Measurements from ENCODE around the gene ARSG. TPM values are rescaled to one million over a fixed set of nuclear protein-coding genes. Genes with fewer than 3 reads are reported as not detected.
A peak's percentile ranks its signal among the peaks of the same experiment; 100 is the strongest.

The ARSG gene
- total and polyA plus RNA-seq, 2 of the 13 experiments (the other 11 are each of a cell fraction or from before 2014, with no cell fraction given): 3.7 to 15.2 TPM

GRCh38 chr17:68302066-68302564, 10.8 kb downstream of the ARSG start (continued):
- no peak for TF ChIP-seq KDM5B (CRISPR knock-in tag; IDR thresholded peaks at IDR 0.05; ENCODE audit: borderline replicate concordance)
- 0 out of 2 replicates have a peak, but pooled peaks have one; percentile 8 for TF ChIP-seq HHEX (CRISPR knock-in tag; IDR thresholded peaks at IDR 0.05)
- TF ChIP-seq NFE2 (CRISPR knock-in tag; IDR thresholded peaks at IDR 0.05): no peak
- TF ChIP-seq, protein P1, sequence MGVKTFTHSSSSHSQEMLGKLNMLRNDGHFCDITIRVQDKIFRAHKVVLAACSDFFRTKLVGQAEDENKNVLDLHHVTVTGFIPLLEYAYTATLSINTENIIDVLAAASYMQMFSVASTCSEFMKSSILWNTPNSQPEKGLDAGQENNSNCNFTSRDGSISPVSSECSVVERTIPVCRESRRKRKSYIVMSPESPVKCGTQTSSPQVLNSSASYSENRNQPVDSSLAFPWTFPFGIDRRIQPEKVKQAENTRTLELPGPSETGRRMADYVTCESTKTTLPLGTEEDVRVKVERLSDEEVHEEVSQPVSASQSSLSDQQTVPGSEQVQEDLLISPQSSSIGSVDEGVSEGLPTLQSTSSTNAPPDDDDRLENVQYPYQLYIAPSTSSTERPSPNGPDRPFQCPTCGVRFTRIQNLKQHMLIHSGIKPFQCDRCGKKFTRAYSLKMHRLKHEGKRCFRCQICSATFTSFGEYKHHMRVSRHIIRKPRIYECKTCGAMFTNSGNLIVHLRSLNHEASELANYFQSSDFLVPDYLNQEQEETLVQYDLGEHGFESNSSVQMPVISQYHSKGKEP (CRISPR knock-in tag; IDR thresholded peaks at IDR 0.05): no peak

DNA sequence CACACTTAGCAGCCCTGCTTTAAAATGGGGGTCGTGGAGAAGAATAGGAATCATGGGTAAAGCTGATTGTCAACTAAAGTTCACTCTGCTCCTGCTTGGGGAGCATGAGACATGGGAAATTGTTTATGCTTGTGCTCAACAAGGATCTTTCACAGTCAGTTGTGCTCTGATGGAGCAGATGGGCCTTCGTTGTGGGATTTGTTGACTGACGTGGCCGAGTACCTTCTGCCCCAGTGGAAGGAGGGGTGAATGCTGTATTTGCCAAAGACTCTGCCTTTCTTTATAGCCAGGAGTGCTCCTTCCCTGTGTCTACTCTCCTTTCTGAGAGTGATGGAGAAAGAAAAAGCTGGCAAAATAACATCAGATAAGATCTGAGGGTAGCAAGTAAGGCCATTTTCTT, 11.4 kb downstream of the ARSG start:
- POLR2A ChIA-PET: interaction anchor here (1.0 to 2.1 kb wide), 3 partner anchors 10 to 55 kb away, joined by 3 to 4 read pairs (median 4); partner anchors contain the start of gene AMZ2
- H3K36me3 ChIP-seq (replicated peaks in 1 of 2; ENCODE audit: control insufficient read depth in 1 of 2, insufficient read depth in 2 of 2, low read length in 2 of 2): no peaks in the 10 kb centered on the region; a peak in 1 of 5 replicates
- 66% methylated on average over 4 of the region's 4 CpGs for WGBS (ENCODE audit: low lambda C conversion rate)
- H3K9ac ChIP-seq (ENCODE audit: insufficient read depth, low read depth, low read length): no peak overlapping the region
- DNase-seq (ENCODE audit: low spot score) (no peak), FAIRE-seq (no peak), ATAC-seq (no peak; the same call in 2 of the 3 replicates)
- H3K9me3 ChIP-seq (ENCODE audit: low read length): no peaks in the 10 kb centered on the region
- intact Hi-C loops (cut with micrococcal nuclease; ENCODE audit: unreplicated experiment) (no loop called here), in situ Hi-C loops (cut with HindIII; ENCODE audit: extremely low pct_ligation_motif_present, low pct_unique_long_range_greater_than_20kb) (no loop called here)
- BruUV-seq (replicated peaks): no TSS peak
- H3K4me3 ChIP-seq (replicated peaks in 1 of 3; ENCODE audit: insufficient read depth in 1 of 3, low read depth in 2 of 3, low read length in 3 of 3): no peak overlapping the region
- no peak overlapping the region for H3K4me2 ChIP-seq (ENCODE audit: low read depth, low read length)
- H3K79me2 ChIP-seq (ENCODE audit: insufficient read depth, low read length): no peaks in the 10 kb centered on the region
- no peaks in the 10 kb centered on the region for H3K27me3 ChIP-seq (ENCODE audit: control insufficient read depth in 1 of 2, insufficient read depth in 2 of 2, low read length in 2 of 2)
- H3K4me1 ChIP-seq (ENCODE audit: insufficient read depth, low read length): peaks cover 62% of the 10 kb centered on the region
- CTCF ChIA-PET (ENCODE audit: low intra/inter-chr PET ratio, low total read pairs): no interaction called here
- no peak overlapping the region for H3K27ac ChIP-seq (ENCODE audit: extremely low read length, insufficient read depth, low read length)
- no peaks in the 10 kb centered on the region for H4K20me1 ChIP-seq (ENCODE audit: insufficient read depth, low read length)
- H2AFZ ChIP-seq (ENCODE audit: low read length): no peak overlapping the region
- TF ChIP-seq PBX3 (CRISPR knock-in tag; IDR thresholded peaks at IDR 0.05; ENCODE audit: borderline replicate concordance): no peak
- TF ChIP-seq RARA (CRISPR knock-in tag; IDR thresholded peaks at IDR 0.05): no peak
- TF ChIP-seq SALL2 (CRISPR knock-in tag; IDR thresholded peaks at IDR 0.05): no peak
- TF ChIP-seq ZC3H4 (CRISPR knock-in tag; IDR thresholded peaks at IDR 0.05; ENCODE audit: borderline replicate concordance): no peak
- no peak for TF ChIP-seq ZNF609 (CRISPR knock-in tag; IDR thresholded peaks at IDR 0.05; ENCODE audit: borderline replicate concordance)
- TF ChIP-seq FOXM1 (CRISPR knock-in tag; IDR thresholded peaks at IDR 0.05): no peak
- TF ChIP-seq, protein P1 (CRISPR knock-in tag; IDR thresholded peaks at IDR 0.05): no peak
- TF ChIP-seq PRPF4 (IDR thresholded peaks at IDR 0.05; ENCODE audit: low read depth, low read length, poor library complexity, severe bottlenecking): no peak
- TF ChIP-seq SP140L (CRISPR knock-in tag; IDR thresholded peaks at IDR 0.05; ENCODE audit: borderline replicate concordance): no peak
- no peak for TF ChIP-seq ZMYM4 (CRISPR knock-in tag; IDR thresholded peaks at IDR 0.05)
- no peak for TF ChIP-seq ZSCAN31 (CRISPR knock-in tag; IDR thresholded peaks at IDR 0.05; ENCODE audit: low read depth)
